ENCODE results near the gene AEN.

DNA sequence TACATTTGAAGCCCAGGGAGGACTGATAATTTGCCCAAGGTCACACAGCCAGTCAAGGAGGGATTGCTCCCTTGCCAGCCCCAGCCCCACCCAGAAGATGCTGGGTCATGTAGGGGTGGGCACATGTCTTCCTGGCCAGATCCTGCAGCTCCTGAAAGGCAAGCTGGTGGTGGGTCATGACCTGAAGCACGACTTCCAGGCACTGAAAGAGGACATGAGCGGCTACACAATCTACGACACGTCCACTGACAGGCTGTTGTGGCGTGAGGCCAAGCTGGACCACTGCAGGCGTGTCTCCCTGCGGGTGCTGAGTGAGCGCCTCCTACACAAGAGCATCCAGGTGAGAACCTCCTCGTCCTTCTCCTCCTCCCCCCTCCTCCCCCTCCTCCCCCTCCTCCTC, 30.8 kb downstream of the AEN start:
- TF ChIP-seq, protein P1, sequence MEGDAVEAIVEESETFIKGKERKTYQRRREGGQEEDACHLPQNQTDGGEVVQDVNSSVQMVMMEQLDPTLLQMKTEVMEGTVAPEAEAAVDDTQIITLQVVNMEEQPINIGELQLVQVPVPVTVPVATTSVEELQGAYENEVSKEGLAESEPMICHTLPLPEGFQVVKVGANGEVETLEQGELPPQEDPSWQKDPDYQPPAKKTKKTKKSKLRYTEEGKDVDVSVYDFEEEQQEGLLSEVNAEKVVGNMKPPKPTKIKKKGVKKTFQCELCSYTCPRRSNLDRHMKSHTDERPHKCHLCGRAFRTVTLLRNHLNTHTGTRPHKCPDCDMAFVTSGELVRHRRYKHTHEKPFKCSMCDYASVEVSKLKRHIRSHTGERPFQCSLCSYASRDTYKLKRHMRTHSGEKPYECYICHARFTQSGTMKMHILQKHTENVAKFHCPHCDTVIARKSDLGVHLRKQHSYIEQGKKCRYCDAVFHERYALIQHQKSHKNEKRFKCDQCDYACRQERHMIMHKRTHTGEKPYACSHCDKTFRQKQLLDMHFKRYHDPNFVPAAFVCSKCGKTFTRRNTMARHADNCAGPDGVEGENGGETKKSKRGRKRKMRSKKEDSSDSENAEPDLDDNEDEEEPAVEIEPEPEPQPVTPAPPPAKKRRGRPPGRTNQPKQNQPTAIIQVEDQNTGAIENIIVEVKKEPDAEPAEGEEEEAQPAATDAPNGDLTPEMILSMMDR (IDR thresholded peaks at IDR 0.05), result no peak
- TF ChIP-seq POLR2A (IDR thresholded peaks at IDR 0.05), result no peak

All from thyroid gland (tissue), 4 donors.